PC-9 (cell line): ENCODE measurements around the gene FAM221B. TPM values are rescaled to one million over a fixed set of nuclear protein-coding genes. Genes with fewer than 3 reads are reported as not detected.

Experiments
- BruUV-seq: library from RNA; stranded (reverse); fragments of 400-500 nt; replicated peaks from 2 replicates; lab custom pipeline; 2021; lab: Mats Ljungman, UMichigan
- CTCF ChIA-PET: fragments of 300-600 bp; sonication (Branson Sonifier 250); formaldehyde crosslinking; loops from one replicate; lab custom pipeline; 2022; ENCODE audit warnings: antibody characterized with exemption; lab: Charles Lee
- POLR2A ChIA-PET: fragments of 300-600 bp; sonication (Branson Sonifier 250); formaldehyde crosslinking; loops from one replicate; lab custom pipeline; 2022; ENCODE audit warnings: antibody characterized with exemption; ENCODE audit not compliant: unreplicated experiment; lab: Charles Lee
- DNase-seq, 2 experiments: peaks; one replicate each; pipeline versions ENCODE4 v3.0.0 to v3.0.0-alpha.2; 2015 to 2022; ENCODE audit warnings: mixed read lengths in 1 of 2
- H2AFZ ChIP-seq: fragments of 200-600 bp; sonication (generic); 2 replicates; pipeline ENCODE4 v1.8.1; 2017; ENCODE audit warnings: antibody characterized with exemption
- H3F3A ChIP-seq: fragments of 200-600 bp; sonication (generic); 2 replicates; pipeline ENCODE4 v1.8.1; 2017; ENCODE audit warnings: antibody characterized with exemption, mild to moderate bottlenecking, low read depth; ENCODE audit not compliant: insufficient read depth
- H3K27ac ChIP-seq: fragments of 200-600 bp; sonication (generic); 2 replicates; pipeline ENCODE4 v1.6.1; 2016; ENCODE audit warnings: mixed run types
- H3K27me3 ChIP-seq: fragments of 200-600 bp; sonication (generic); 2 replicates; pipeline ENCODE4 v1.6.1; 2016; ENCODE audit warnings: low read depth, mixed run types; ENCODE audit not compliant: insufficient read depth
- H3K36me3 ChIP-seq: fragments of 200-600 bp; sonication (generic); 2 replicates; pipeline ENCODE4 v1.6.1; 2016; ENCODE audit warnings: low read depth, mixed run types
- H3K4me1 ChIP-seq: fragments of 200-600 bp; sonication (generic); replicated peaks from 2 replicates; pipeline ENCODE4 v1.6.1; 2016; ENCODE audit warnings: mixed run types; ENCODE audit not compliant: insufficient read depth
- H3K4me2 ChIP-seq: fragments of 200-600 bp; sonication (generic); 2 replicates; pipeline ENCODE4 v1.6.1; 2017; ENCODE audit warnings: mixed run types
- H3K4me3 ChIP-seq: fragments of 200-600 bp; sonication (generic); 2 replicates; pipeline ENCODE4 v1.6.1; 2016; ENCODE audit warnings: mixed run types
- H3K79me2 ChIP-seq: fragments of 200-600 bp; sonication (generic); 2 replicates; pipeline ENCODE4 v1.6.1; 2017; ENCODE audit warnings: low read depth, mixed run types
- H3K9me2 ChIP-seq: fragments of 200-600 bp; sonication (generic); 2 replicates; pipeline ENCODE4 v1.8.1; 2017; ENCODE audit warnings: mild to moderate bottlenecking; ENCODE audit not compliant: insufficient read depth
- H3K9me3 ChIP-seq: fragments of 200-600 bp; sonication (generic); 2 replicates; pipeline ENCODE4 v1.8.1; 2016; ENCODE audit warnings: low read depth; ENCODE audit not compliant: insufficient read depth
- H4K20me1 ChIP-seq: fragments of 200-600 bp; sonication (generic); 2 replicates; pipeline ENCODE4 v1.8.1; 2017; ENCODE audit not compliant: insufficient read depth
- CTCF ChIP-seq: fragments of 200-600 bp; sonication (generic); conservative IDR thresholded peaks from 2 replicates; pipeline ENCODE4 v1.6.1; 2017; ENCODE audit warnings: mixed run types, antibody characterized with exemption, mild to moderate bottlenecking, moderate library complexity
- EZH2 ChIP-seq: fragments of 200-600 bp; sonication (generic); IDR thresholded peaks from 2 replicates; pipeline ENCODE4 v1.8.0; 2017; ENCODE audit warnings: antibody characterized with exemption, low read depth
- intact Hi-C: fragments of 100-400 bp; cut with micrococcal nuclease; formaldehyde crosslinking; loops from one replicate; pipeline ENCODE4 v1.10.0; 2022; ENCODE audit not compliant: unreplicated experiment
- total RNA-seq: library from RNA; stranded (reverse); gene quantifications from 2 replicates; pipeline ENCODE4 v1.2.3, GENCODE V29; 2021

Gene FAM221B
- total RNA-seq, 1 experiment from 2014 or later: not detected

GRCh38 chr9:35791297-35791921 is 37.1 kb downstream of the FAM221B start, which contains the start of gene NPR2:
Gene NPR2, plus strand, starts transcription at chr9:35791591. Its CDS starts 818 bp downstream, at chr9:35792409.
- Histone ChIP-seq H3F3A (peaks cover 4% of the 10 kb centered on the region; the same call in 1 of the 2 replicates), H3K36me3 (no peaks in the 10 kb centered on the region), H3K9me3 (no peaks in the 10 kb centered on the region), H3K27me3 (no peaks in the 10 kb centered on the region), H4K20me1 (no peaks in the 10 kb centered on the region), H3K4me3 (no peak within 1 kb of the TSS), H2AFZ (no peak within 1 kb of the TSS), H3K79me2 (no peaks in the 10 kb centered on the region), H3K4me1 (0 out of 2 replicates have a peak, but pooled peaks cover 7% of the 10 kb centered on the region), H3K9me2 (no peaks in the 10 kb centered on the region), H3K4me2 (no peak within 1 kb of the TSS), H3K27ac (no peak within 1 kb of the TSS)
- intact Hi-C loops: no loop called here
- BruUV-seq: no TSS peak
- CTCF ChIA-PET: no interaction called here
- DNase-seq: no peak
- POLR2A ChIA-PET: no interaction called here
- TF ChIP-seq EZH2: no peak
- TF ChIP-seq CTCF: no peak

- TF ChIP-seq CTCF: peak; percentile 80
- TF ChIP-seq EZH2: no peak
- CTCF ChIA-PET: interaction anchor here (0.6 to 1.2 kb wide), 5 partner anchors 22 to 393 kb away, joined by 3 to 13 read pairs (median 4); partner anchors contain the start of gene SPAG8
- Histone ChIP-seq H3K9me3 (no peaks in the 10 kb centered on the region), H3K27ac (no peak overlapping the region), H3K4me1 (0 out of 2 replicates have a peak, but pooled peaks cover 4% of the 10 kb centered on the region), H3K36me3 (no peaks in the 10 kb centered on the region), H3K4me2 (no peak overlapping the region), H3K9me2 (no peaks in the 10 kb centered on the region), H3K79me2 (no peaks in the 10 kb centered on the region), H3K4me3 (no peak overlapping the region), H4K20me1 (no peaks in the 10 kb centered on the region), H3K27me3 (no peaks in the 10 kb centered on the region), H2AFZ (no peak overlapping the region), H3F3A (peaks cover 4% of the 10 kb centered on the region; the same call in 1 of the 2 replicates)
- POLR2A ChIA-PET: no interaction called here
- BruUV-seq: no TSS peak
- DNase-seq: peak in 1 of 2 experiments; percentile 34
- intact Hi-C loops: loop anchor here (1.0 kb wide), 2 partner anchors 92 to 233 kb away; no protein-coding TSS in a partner anchor
Observed at GRCh38 chr9:35790385-35791296, 37.9 kb downstream of the FAM221B start.

GRCh38 chr9:35790025-35790384 is 38.5 kb downstream of the FAM221B start:
- H2AFZ ChIP-seq: no peak overlapping the region
- intact Hi-C loops: loop anchor here (1.0 kb wide), 2 partner anchors 92 to 233 kb away; no protein-coding TSS in a partner anchor
- H3K9me3 ChIP-seq: no peaks in the 10 kb centered on the region
- H3K9me2 ChIP-seq: no peaks in the 10 kb centered on the region
- BruUV-seq: no TSS peak
- DNase-seq: no peak
- POLR2A ChIA-PET: no interaction called here
- CTCF ChIA-PET: interaction anchor here (0.6 to 1.2 kb wide), 5 partner anchors 22 to 393 kb away, joined by 3 to 13 read pairs (median 4); partner anchors contain the start of gene SPAG8
- H3F3A ChIP-seq: peaks cover 4% of the 10 kb centered on the region; the same call in 1 of the 2 replicates
- H3K27me3 ChIP-seq: no peaks in the 10 kb centered on the region
- H3K4me2 ChIP-seq: no peak overlapping the region
- no peaks in the 10 kb centered on the region for H4K20me1 ChIP-seq
- H3K4me1 ChIP-seq: no peaks in the 10 kb centered on the region
- H3K27ac ChIP-seq: no peak overlapping the region
- H3K79me2 ChIP-seq: no peaks in the 10 kb centered on the region
- H3K4me3 ChIP-seq: no peak overlapping the region
- H3K36me3 ChIP-seq: no peaks in the 10 kb centered on the region
- TF ChIP-seq EZH2 (no peak), CTCF (no peak)
